Measurements from ENCODE around the gene TACR1.
A peak's percentile ranks its signal among the peaks of the same experiment; 100 is the strongest.
"Not testable (repeated sequence)": the region's sequence is repeated elsewhere in the genome, so short reads cannot be mapped to it uniquely, and the experiment has no call there.

TACR1 gene

DNA sequence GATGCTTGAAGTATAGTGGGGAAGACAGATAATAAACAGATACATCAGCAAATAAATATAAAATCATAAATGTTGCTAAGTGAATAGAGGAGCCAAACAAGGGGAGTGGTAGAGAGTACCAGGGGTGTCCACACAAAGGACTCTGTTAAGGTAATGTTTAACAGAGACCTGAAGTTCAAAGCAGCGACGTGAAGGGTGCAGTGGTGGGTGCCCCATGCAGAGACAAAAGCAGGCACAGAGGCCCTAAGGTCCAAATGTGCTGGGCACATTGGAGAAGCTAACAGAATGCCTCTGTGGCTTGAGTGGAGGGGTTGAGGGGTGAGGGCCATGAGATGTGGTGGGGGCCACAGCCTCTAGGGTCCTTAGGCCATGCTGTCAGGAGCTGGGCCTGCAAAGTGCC lies 131.8 kb downstream of the TACR1 start:
- no peak overlapping the region for H3K27ac ChIP-seq (ENCODE audit: low read depth, low read length)

GRCh38 chr2:75066121-75066902 lies 133.0 kb downstream of the TACR1 start:
- Histone ChIP-seq H3K9ac (ENCODE audit: low read depth, low read length) (no peak overlapping the region), H3K27me3 (ENCODE audit: control insufficient read depth, insufficient read depth, low read length) (no peaks in the 10 kb centered on the region), H3K9me3 (ENCODE audit: control insufficient read depth, insufficient read depth, low read length) (no peaks in the 10 kb centered on the region), H3K27ac (ENCODE audit: low read depth, low read length) (no peak overlapping the region), H3K4me1 (ENCODE audit: control insufficient read depth, insufficient read depth, low read length) (no peaks in the 10 kb centered on the region), H3K36me3 (ENCODE audit: control insufficient read depth, insufficient read depth, low read length) (no peaks in the 10 kb centered on the region), H3K4me3 (ENCODE audit: low read depth, low read length) (no peak overlapping the region)

More for the DNA sequence above, 131.8 kb downstream of the TACR1 start:
- H3K27me3 ChIP-seq (ENCODE audit: control insufficient read depth, insufficient read depth, low read length), result no peaks in the 10 kb centered on the region
- H3K9ac ChIP-seq (ENCODE audit: low read depth, low read length), result no peak overlapping the region
- no peaks in the 10 kb centered on the region for H3K4me1 ChIP-seq (ENCODE audit: control insufficient read depth, insufficient read depth, low read length)
- H3K4me3 ChIP-seq (ENCODE audit: low read depth, low read length), result no peak overlapping the region
- H3K36me3 ChIP-seq (ENCODE audit: control insufficient read depth, insufficient read depth, low read length), result no peaks in the 10 kb centered on the region
- no peaks in the 10 kb centered on the region for H3K9me3 ChIP-seq (ENCODE audit: control insufficient read depth, insufficient read depth, low read length)

GRCh38 chr2:75065402-75066008 lies 133.8 kb downstream of the TACR1 start:
- Histone ChIP-seq H3K27ac (ENCODE audit: low read depth, low read length) (no peak overlapping the region), H3K4me1 (ENCODE audit: control insufficient read depth, insufficient read depth, low read length) (no peaks in the 10 kb centered on the region), H3K27me3 (ENCODE audit: control insufficient read depth, insufficient read depth, low read length) (no peaks in the 10 kb centered on the region), H3K36me3 (ENCODE audit: control insufficient read depth, insufficient read depth, low read length) (no peaks in the 10 kb centered on the region), H3K9me3 (ENCODE audit: control insufficient read depth, insufficient read depth, low read length) (no peaks in the 10 kb centered on the region), H3K9ac (ENCODE audit: low read depth, low read length) (no peak overlapping the region), H3K4me3 (ENCODE audit: low read depth, low read length) (no peak overlapping the region)

- Histone ChIP-seq H3K27me3 (ENCODE audit: control insufficient read depth, insufficient read depth, low read length) (no peaks in the 10 kb centered on the region), H3K4me3 (ENCODE audit: low read depth, low read length) (no peak overlapping the region), H3K27ac (ENCODE audit: low read depth, low read length) (no peak overlapping the region), H3K9me3 (ENCODE audit: control insufficient read depth, insufficient read depth, low read length) (no peaks in the 10 kb centered on the region), H3K4me1 (ENCODE audit: control insufficient read depth, insufficient read depth, low read length) (no peaks in the 10 kb centered on the region), H3K36me3 (ENCODE audit: control insufficient read depth, insufficient read depth, low read length) (no peaks in the 10 kb centered on the region), H3K9ac (ENCODE audit: low read depth, low read length) (no peak overlapping the region)
Measured at GRCh38 chr2:75064691-75065396, 134.5 kb downstream of the TACR1 start.

GRCh38 chr2:75063906-75064305 lies 135.4 kb downstream of the TACR1 start:
- H3K9me3 ChIP-seq (ENCODE audit: control insufficient read depth, insufficient read depth, low read length), result no peaks in the 10 kb centered on the region
- no peaks in the 10 kb centered on the region for H3K36me3 ChIP-seq (ENCODE audit: control insufficient read depth, insufficient read depth, low read length)
- no peak overlapping the region for H3K9ac ChIP-seq (ENCODE audit: low read depth, low read length)
- no peak overlapping the region for H3K4me3 ChIP-seq (ENCODE audit: low read depth, low read length)
- peaks cover 3% of the 10 kb centered on the region; the same call in 1 of the 2 replicates for H3K4me1 ChIP-seq (ENCODE audit: control insufficient read depth, insufficient read depth, low read length)
- no peaks in the 10 kb centered on the region for H3K27me3 ChIP-seq (ENCODE audit: control insufficient read depth, insufficient read depth, low read length)
- H3K27ac ChIP-seq (ENCODE audit: low read depth, low read length), result no peak overlapping the region

DNA sequence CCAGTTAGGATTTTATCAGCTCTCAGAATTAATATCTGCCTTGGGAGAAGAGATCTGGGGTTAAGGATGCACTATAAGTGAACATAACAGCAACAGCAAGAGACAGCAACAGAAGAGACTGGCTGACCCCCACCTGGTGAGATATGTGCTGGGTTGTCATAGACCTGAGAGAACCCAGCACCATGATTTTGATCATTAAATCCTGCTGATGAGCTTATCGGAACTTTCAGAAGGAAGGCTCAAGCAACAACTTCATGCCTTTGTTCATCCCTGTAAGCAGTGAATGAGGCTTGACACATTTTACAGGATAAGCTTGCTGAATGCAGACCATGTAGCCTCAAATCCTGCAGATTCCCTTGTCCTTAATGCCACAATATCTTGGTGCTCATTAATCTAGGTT lies 140.9 kb downstream of the TACR1 start:
- Histone ChIP-seq H3K9ac (ENCODE audit: low read depth, low read length) (no peak overlapping the region), H3K36me3 (ENCODE audit: control insufficient read depth, insufficient read depth, low read length) (no peaks in the 10 kb centered on the region), H3K27me3 (ENCODE audit: control insufficient read depth, insufficient read depth, low read length) (no peaks in the 10 kb centered on the region), H3K4me1 (ENCODE audit: control insufficient read depth, insufficient read depth, low read length) (peaks cover 34% of the 10 kb centered on the region), H3K9me3 (ENCODE audit: control insufficient read depth, insufficient read depth, low read length) (no peaks in the 10 kb centered on the region), H3K4me3 (ENCODE audit: low read depth, low read length) (no peak overlapping the region), H3K27ac (ENCODE audit: low read depth, low read length) (no peak overlapping the region)

- not testable (repeated sequence) for H3K27me3 ChIP-seq (ENCODE audit: control insufficient read depth, insufficient read depth, low read length); H3K9ac ChIP-seq (ENCODE audit: low read depth, low read length); H3K36me3 ChIP-seq (ENCODE audit: control insufficient read depth, insufficient read depth, low read length); H3K9me3 ChIP-seq (ENCODE audit: control insufficient read depth, insufficient read depth, low read length)
- H3K4me3 ChIP-seq (ENCODE audit: low read depth, low read length), result peak overlapping the region; percentile 4; the same call in 1 of the 2 replicates
- peak overlapping the region; percentile 94 for H3K27ac ChIP-seq (ENCODE audit: low read depth, low read length)
- H3K4me1 ChIP-seq (ENCODE audit: control insufficient read depth, insufficient read depth, low read length), result peaks cover 38% of the 10 kb centered on the region
Measured at GRCh38 chr2:75057150-75057549, 142.2 kb downstream of the TACR1 start.

GRCh38 chr2:75055820-75056675 lies 143.3 kb downstream of the TACR1 start:
- peak overlapping the region; percentile 94 for H3K27ac ChIP-seq (ENCODE audit: low read depth, low read length)
- H3K27me3 ChIP-seq (ENCODE audit: control insufficient read depth, insufficient read depth, low read length), result no peaks in the 10 kb centered on the region
- H3K4me1 ChIP-seq (ENCODE audit: control insufficient read depth, insufficient read depth, low read length), result peaks cover 38% of the 10 kb centered on the region
- H3K9me3 ChIP-seq (ENCODE audit: control insufficient read depth, insufficient read depth, low read length), result no peaks in the 10 kb centered on the region
- H3K4me3 ChIP-seq (ENCODE audit: low read depth, low read length), result peak overlapping the region; percentile 39
- peak overlapping the region; percentile 55 for H3K9ac ChIP-seq (ENCODE audit: low read depth, low read length)
- H3K36me3 ChIP-seq (ENCODE audit: control insufficient read depth, insufficient read depth, low read length), result no peaks in the 10 kb centered on the region

GRCh38 chr2:75055142-75055819 lies 144.0 kb downstream of the TACR1 start:
- Histone ChIP-seq H3K27ac (ENCODE audit: low read depth, low read length) (peak overlapping the region; percentile 94), H3K4me1 (ENCODE audit: control insufficient read depth, insufficient read depth, low read length) (peaks cover 38% of the 10 kb centered on the region), H3K36me3 (ENCODE audit: control insufficient read depth, insufficient read depth, low read length) (no peaks in the 10 kb centered on the region), H3K9ac (ENCODE audit: low read depth, low read length) (0 out of 2 replicates have a peak overlapping the region, but pooled peaks have one; percentile 10), H3K27me3 (ENCODE audit: control insufficient read depth, insufficient read depth, low read length) (no peaks in the 10 kb centered on the region), H3K4me3 (ENCODE audit: low read depth, low read length) (peak overlapping the region; percentile 39; the same call in 1 of the 2 replicates), H3K9me3 (ENCODE audit: control insufficient read depth, insufficient read depth, low read length) (no peaks in the 10 kb centered on the region)

DNA sequence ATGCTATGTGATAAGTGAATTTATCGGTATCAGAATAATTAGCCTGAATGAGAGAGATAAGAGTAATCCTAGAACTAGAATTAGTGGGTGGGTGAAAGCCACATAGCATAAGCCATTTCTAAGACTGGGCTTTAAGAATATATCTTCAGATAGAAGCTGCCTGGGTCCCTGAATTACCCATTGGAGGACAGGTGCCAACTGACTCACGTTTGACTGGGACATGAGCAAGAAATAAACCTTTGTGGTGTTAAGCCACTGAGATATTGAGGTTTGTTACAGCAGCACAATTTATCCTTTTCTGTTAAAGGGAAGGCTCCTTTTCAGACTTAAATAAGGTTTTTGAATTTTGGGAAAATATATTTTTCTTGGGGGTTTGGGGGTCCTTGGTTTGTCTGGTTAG lies 145.0 kb downstream of the TACR1 start:
- Histone ChIP-seq H3K9ac (ENCODE audit: low read depth, low read length) (no peak overlapping the region), H3K36me3 (ENCODE audit: control insufficient read depth, insufficient read depth, low read length) (no peaks in the 10 kb centered on the region), H3K4me3 (ENCODE audit: low read depth, low read length) (no peak overlapping the region), H3K4me1 (ENCODE audit: control insufficient read depth, insufficient read depth, low read length) (peaks cover 35% of the 10 kb centered on the region), H3K27me3 (ENCODE audit: control insufficient read depth, insufficient read depth, low read length) (no peaks in the 10 kb centered on the region), H3K27ac (ENCODE audit: low read depth, low read length) (no peak overlapping the region), H3K9me3 (ENCODE audit: control insufficient read depth, insufficient read depth, low read length) (no peaks in the 10 kb centered on the region)

Measured in HUES48 (cell line).